ENCODE measurements around the gene HRAS. TPM values are rescaled to one million over a fixed set of nuclear protein-coding genes. Genes with fewer than 3 reads are reported as not detected.
A peak's percentile ranks its signal among the peaks of the same experiment; 100 is the strongest.

HRAS gene
- 10 to 100 TPM; 16.6 to 33.6 (median 30.3) TPM for total RNA-seq
- polyA plus RNA-seq: 10 to 100 TPM; 70.0 to 90.9 (median 90.7) TPM
- long read RNA-seq, donor 1, transcript HRAS-201 (6 exons, 894 nt): major isoform, 11 of 14 reads
- long read RNA-seq, donor 1, partial matches to known transcripts: 0 of 14 reads
- long read RNA-seq, donor 1, other reads (novel, unspliced or antisense): 0 of 14 reads
- long read RNA-seq, donor 2, transcript HRAS-201 (6 exons, 894 nt): major isoform, 10 of 16 reads
- long read RNA-seq, donor 2, partial matches to known transcripts: 0 of 16 reads
- long read RNA-seq, donor 2, other reads (novel, unspliced or antisense): 0 of 16 reads

DNA sequence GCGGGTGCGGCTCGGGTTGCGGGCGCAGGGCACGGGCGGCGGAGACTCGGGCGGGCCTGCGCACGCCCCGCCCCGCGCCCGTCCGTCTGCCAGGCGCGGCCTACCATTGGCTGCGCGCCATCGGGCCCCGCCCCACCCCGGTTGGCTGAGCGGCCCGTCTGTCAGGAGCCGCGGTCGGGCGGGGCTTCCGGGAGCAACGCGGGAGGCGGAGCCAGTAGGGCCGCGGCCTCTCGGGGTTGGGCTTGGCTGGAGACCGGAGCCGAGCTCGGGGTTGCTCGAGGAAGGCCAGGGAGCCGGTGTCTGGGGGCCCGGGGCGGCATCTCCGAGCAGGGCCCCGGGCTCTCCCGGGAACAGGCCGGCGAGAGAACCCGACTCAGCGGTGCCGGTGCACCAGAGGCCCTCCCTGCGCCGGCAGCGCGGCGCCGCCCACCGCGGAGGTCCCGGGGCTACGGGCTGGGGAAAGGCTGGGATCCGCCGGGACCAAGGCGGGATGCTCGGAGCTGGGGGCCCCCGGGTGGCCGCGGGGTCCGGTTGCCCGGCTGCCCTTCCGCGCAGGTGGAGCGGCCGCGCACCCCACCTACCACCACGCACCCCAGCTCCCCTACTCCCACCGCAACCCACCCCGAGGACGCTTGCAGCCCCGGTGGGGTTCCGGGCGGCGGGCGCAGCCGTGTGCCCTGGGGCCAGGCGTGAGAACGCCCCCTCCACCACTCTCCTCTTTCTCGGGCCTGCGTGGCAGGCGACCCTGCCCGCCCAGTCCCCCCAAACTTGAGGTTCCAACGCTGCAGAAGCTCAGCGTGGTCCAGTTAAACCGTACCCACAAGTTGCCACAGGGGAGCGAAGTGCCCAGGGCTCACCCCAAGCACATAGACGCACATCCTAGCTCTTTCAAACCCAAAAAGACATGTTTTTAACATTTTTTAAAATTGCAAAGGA lies at the start of gene HRAS:
HRAS (minus strand) TSS at position 58 of the 936 bp plus-strand sequence.
- intact Hi-C loops (cut with DNase I; ENCODE audit: low total_unique reads): no loop called here
- peak; percentile 98 for DNase-seq
- Histone ChIP-seq H3K27ac (peak within 1 kb of the TSS; percentile 69 to 95 (median 88)), H3K4me1 (peaks cover 29 to 64% (median 54%) of the 10 kb centered on the region in 6 donors), H3K4me3 (peak within 1 kb of the TSS; percentile 66 to 96 (median 77)), H3K27me3 (replicated peaks in 1 of 7) (peaks cover 0 to 24% (median 0%) of the 10 kb centered on the region in 7 donors), H3K36me3 (peaks cover 0 to 31% (median 26%) of the 10 kb centered on the region in 6 donors), H3K9me3 (no peaks in the 10 kb centered on the region)
- peak in 1 of 3 donors; percentile 23 for TF ChIP-seq POLR2A (IDR thresholded peaks at IDR 0.05)
- TF ChIP-seq POLR2AphosphoS5 (IDR thresholded peaks at IDR 0.05): peak; percentile 83 to 91 (median 90)
- TF ChIP-seq, protein P1, sequence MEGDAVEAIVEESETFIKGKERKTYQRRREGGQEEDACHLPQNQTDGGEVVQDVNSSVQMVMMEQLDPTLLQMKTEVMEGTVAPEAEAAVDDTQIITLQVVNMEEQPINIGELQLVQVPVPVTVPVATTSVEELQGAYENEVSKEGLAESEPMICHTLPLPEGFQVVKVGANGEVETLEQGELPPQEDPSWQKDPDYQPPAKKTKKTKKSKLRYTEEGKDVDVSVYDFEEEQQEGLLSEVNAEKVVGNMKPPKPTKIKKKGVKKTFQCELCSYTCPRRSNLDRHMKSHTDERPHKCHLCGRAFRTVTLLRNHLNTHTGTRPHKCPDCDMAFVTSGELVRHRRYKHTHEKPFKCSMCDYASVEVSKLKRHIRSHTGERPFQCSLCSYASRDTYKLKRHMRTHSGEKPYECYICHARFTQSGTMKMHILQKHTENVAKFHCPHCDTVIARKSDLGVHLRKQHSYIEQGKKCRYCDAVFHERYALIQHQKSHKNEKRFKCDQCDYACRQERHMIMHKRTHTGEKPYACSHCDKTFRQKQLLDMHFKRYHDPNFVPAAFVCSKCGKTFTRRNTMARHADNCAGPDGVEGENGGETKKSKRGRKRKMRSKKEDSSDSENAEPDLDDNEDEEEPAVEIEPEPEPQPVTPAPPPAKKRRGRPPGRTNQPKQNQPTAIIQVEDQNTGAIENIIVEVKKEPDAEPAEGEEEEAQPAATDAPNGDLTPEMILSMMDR (IDR thresholded peaks at IDR 0.05 in 8 of 11, conservative IDR thresholded peaks at IDR 0.05 in 3 of 11): peak in 3 of 11 experiments; percentile 21 to 33 (median 30)
- 1 to 2% (median 1%) methylated on average over 58 to 97 of the region's 97 CpGs for WGBS, 5 donors

DNA sequence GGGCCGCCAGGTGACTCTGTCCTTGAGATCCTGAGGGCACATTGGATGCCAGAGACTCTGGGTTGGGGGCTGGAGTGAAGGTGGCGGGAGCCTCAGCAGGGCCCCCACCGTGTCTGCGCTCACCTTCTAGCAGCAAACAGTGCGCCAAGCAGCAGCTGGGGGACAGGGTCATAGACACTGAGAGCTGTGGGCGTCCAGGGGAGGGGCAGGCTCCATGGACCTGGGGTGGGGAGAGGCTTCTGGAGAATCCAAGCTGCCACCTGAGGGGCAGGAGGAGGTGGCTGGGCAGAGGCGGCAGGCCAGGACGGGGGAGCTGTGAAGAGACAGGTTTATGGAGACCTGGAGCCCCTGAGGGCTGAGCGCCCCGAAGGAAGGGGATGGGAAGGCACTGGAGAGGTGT lies 48.9 kb upstream of the HRAS start:
- H3K36me3 ChIP-seq: peaks cover 0 to 82% (median 69%) of the 10 kb centered on the region in 6 donors
- 94 to 100% (median 98%) methylated on average over 7 to 10 of the region's 10 CpGs for WGBS, 5 donors
- H3K4me1 ChIP-seq: peaks cover 13 to 59% (median 31%) of the 10 kb centered on the region in 6 donors
- no peaks in the 10 kb centered on the region for H3K9me3 ChIP-seq
- intact Hi-C loops (cut with DNase I; ENCODE audit: low total_unique reads): no loop called here
- no peak for DNase-seq
- no peaks in the 10 kb centered on the region for H3K27me3 ChIP-seq (replicated peaks in 1 of 7)
- no peak overlapping the region for H3K4me3 ChIP-seq
- peak in 1 of 3 donors; percentile 25 for TF ChIP-seq POLR2AphosphoS5 (IDR thresholded peaks at IDR 0.05)
- no peak for TF ChIP-seq POLR2A (IDR thresholded peaks at IDR 0.05)
- H3K27ac ChIP-seq: no peak overlapping the region

DNA sequence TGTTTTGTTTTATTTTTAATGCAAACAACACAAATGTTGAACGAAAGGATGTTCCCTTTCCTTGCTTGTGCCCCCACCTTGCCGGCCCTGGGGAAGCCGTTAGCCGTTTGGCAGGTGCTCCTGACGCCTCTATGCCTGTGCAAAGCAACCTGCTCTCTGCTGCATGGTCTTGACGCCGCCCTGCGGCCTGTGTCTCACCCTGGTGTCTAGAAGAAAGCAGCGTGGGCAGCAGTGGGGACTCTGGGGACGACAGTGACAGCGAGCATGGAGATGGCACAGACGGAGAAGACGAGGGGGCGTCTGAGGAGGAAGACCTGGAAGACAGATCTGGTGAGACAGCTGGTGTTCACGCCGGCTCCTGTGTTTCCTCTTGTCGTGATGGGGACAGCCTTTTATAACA lies 46.4 kb upstream of the HRAS start:
- no peak for DNase-seq
- WGBS, 5 donors: 83 to 91% (median 89%) methylated on average over 17 of the region's 17 CpGs
- intact Hi-C loops (cut with DNase I; ENCODE audit: low total_unique reads): no loop called here

DNA sequence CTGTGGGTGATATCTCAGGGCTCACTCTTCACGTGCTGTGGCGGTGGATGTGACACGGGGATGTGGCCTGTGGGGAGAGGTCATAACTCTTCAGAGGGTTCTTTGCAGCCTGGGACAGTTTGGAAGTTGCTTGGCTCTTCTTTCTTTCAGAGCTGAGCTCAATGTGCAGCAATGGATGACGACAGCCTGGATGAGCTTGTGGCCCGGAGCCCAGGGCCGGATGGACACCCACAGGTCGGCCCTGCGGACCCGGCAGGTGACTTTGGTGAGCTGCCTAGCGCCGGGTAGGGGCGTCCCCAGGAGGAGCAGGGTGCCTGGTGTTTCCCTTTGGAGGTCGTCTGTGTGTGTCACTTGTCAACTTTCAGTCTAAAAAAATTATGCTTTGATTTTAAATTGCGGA lies 46.0 kb upstream of the HRAS start:
- 86 to 89% (median 88%) methylated on average over 14 of the region's 14 CpGs for WGBS, 5 donors
- Histone ChIP-seq H3K27ac (no peak overlapping the region), H3K4me1 (peaks cover 31 to 58% (median 47%) of the 10 kb centered on the region in 6 donors), H3K4me3 (no peak overlapping the region), H3K36me3 (peaks cover 0 to 65% (median 40%) of the 10 kb centered on the region in 6 donors), H3K9me3 (no peaks in the 10 kb centered on the region), H3K27me3 (replicated peaks in 1 of 7) (no peaks in the 10 kb centered on the region)
- intact Hi-C loops (cut with DNase I; ENCODE audit: low total_unique reads): no loop called here
- TF ChIP-seq POLR2A (IDR thresholded peaks at IDR 0.05): no peak
- no peak for TF ChIP-seq POLR2AphosphoS5 (IDR thresholded peaks at IDR 0.05)
- TF ChIP-seq, protein P1 (IDR thresholded peaks at IDR 0.05 in 8 of 11, conservative IDR thresholded peaks at IDR 0.05 in 3 of 11): no peak
- no peak for DNase-seq

More for the DNA sequence above, 46.4 kb upstream of the HRAS start:
- no peaks in the 10 kb centered on the region for H3K9me3 ChIP-seq
- peaks cover 31 to 62% (median 47%) of the 10 kb centered on the region in 6 donors for H3K4me1 ChIP-seq
- no peaks in the 10 kb centered on the region for H3K27me3 ChIP-seq (replicated peaks in 1 of 7)
- H3K4me3 ChIP-seq: no peak overlapping the region
- no peak overlapping the region for H3K27ac ChIP-seq
- H3K36me3 ChIP-seq: peaks cover 0 to 69% (median 44%) of the 10 kb centered on the region in 6 donors
- TF ChIP-seq, protein P1 (IDR thresholded peaks at IDR 0.05 in 8 of 11, conservative IDR thresholded peaks at IDR 0.05 in 3 of 11): no peak
- TF ChIP-seq POLR2AphosphoS5 (IDR thresholded peaks at IDR 0.05): no peak
- no peak for TF ChIP-seq POLR2A (IDR thresholded peaks at IDR 0.05)

Data from spleen (tissue), 13 donors.